Left cardiac atrium (tissue), 4 donors: Measurements from ENCODE around the gene OVCA2. TPM values are rescaled to one million over a fixed set of nuclear protein-coding genes. Genes with fewer than 3 reads are reported as not detected.

Source experiments
- ATAC-seq, 2 donors: fragments of 200-7000 bp; cut with Tn5 transposase; one replicate each; pipeline ENCODE4 v1.9.1; 2020; ENCODE audit warnings: mild to moderate bottlenecking in 2 of 2, moderate library complexity in 2 of 2
- DNase-seq: peaks from one replicate; pipeline ENCODE4 v3.0.0-alpha.2; 2020
- intact Hi-C, 2 donors: fragments of 100-400 bp; cut with DNase I; formaldehyde crosslinking; loops; one replicate each; pipeline versions ENCODE4 v1.14.1 to v1.15.1; 2022 to 2023
- microRNA-seq, 2 donors: library from miRNA; unstranded; fragments of <30 nt; microRNA quantifications; one replicate each; pipeline ENCODE4 v1.2.0, GENCODE V29; 2020
- total RNA-seq, 2 donors: library from RNA; stranded (reverse); fragmentation: NEBNext Ultra II Directional; extraction: Animal tissue kit (Norgen Biotek cat#: 25700); gene quantifications; one replicate each; pipeline ENCODE4 v1.2.1, GENCODE V29; 2021
- donor health status: DM: no; HTN: yes; CAD: no.
- donor health status: DM: no; HTN: yes; CAD: no; lungs with severe emphysema.
- donor health status: DM: yes; HTN: yes; CAD: no.
- donor health status: Dilated cardiomyopathy.

Gene OVCA2
- total RNA-seq, 2 donors from 2014 or later = 15.4 to 26.5 TPM

DNA sequence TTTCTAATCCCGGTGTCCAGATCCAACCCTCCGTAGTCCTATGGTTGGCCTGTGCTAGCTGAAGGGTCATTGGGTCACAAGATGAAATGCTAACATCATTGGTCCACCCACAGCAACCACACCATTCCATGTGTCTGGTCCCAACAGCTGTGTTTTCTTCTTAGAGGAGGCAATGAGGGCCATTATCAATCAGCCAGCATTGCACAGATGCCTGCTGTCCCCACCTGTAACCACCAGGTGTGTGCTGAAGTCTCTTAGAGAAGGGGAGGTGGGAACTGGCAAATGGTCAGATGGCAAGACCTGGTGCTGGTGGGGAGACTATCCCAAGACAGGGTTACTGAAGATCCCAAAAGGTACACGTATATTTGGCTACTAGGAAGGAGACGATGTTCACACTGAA, 50.4 kb downstream of the OVCA2 start:
- intact Hi-C loops = loop anchor here (5.0 to 10.0 kb wide), 2 partner anchors 35 to 153 kb away; partner anchors contain the start of gene HIC1 (in 1 of the 2)

More for the DNA sequence above, 50.4 kb downstream of the OVCA2 start:
- no peak for DNase-seq
- ATAC-seq = no peak

Small RNA genes lying within 50 kb of the gene (microRNA-seq; reads per million reads assigned to microRNA genes)
- gene MIR132 (401 to 758 reads per million in 2 donors), gene MIR212 (14.9 to 56.7 reads per million in 2 donors)

Other genes with a start within 250 kb of the OVCA2 start
- 10 to 100 TPM; 10.6 to 17.6 TPM for gene SMYD4, start 212.1 kb upstream of the OVCA2 start, total RNA-seq
- 10 to 100 TPM; 61.8 to 95.1 TPM for gene RPA1, start 212.0 kb upstream of the OVCA2 start, total RNA-seq
- gene RTN4RL1, start 16.7 kb upstream of the OVCA2 start, total RNA-seq = 1 to 10 TPM; 6.2 to 7.6 TPM
- 10 to 100 TPM; 21.2 to 30.8 TPM for gene DPH1, start 11.9 kb upstream of the OVCA2 start, total RNA-seq
- gene HIC1, start 13.1 kb downstream of the OVCA2 start, total RNA-seq = 10 to 100 TPM; 20.6 to 22.1 TPM